ENCODE data around the gene IP6K3.

IP6K3 gene

GRCh38 chr6:33777398-33778388 lies 31.0 kb upstream of the IP6K3 start:
- no peak for DNase-seq

DNA sequence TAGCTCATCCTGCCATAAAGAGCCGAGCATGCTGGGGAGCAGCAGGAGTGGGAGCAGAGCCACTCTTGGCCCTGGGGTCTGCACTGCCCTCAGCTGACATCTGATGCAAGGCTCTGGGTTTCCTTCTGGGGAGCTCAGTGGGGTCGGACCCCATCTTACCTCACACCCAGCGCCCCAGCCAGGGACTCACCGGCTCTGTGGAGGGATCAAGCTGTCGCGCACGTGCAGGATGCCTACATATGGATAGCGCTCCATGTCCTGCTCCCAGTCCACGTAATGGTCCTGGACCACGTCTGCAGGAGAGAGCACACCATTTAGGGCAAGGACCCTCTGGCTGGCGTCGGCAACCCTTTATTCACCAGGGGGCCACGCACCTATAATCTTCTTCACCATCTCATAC lies 30.1 kb upstream of the IP6K3 start:
- DNase-seq = no peak

DNA sequence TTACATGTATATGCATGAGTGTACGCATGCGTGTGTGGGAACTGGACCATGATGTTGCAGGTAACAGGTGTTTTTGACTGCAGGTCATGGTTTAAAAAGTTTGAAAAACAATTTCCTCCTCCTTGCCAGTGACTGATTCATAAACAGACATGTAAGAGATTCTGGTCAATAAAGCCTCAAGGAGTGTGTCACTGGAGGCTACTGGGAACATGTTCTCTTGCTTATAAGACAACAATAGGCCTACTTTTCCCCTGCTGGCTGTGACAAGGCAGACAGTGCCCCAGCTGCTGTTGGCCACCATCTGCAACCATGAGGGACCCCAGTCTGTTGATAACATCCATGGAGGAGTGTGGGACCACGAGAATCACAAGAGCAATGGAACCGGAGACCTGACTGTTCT lies 29.5 kb upstream of the IP6K3 start:
- DNase-seq = no peak

- no peak for DNase-seq
Measured at GRCh38 chr6:33774774-33775173, 28.1 kb upstream of the IP6K3 start.

- no peak for DNase-seq
Measured at GRCh38 chr6:33772902-33773472, 26.3 kb upstream of the IP6K3 start.

DNA sequence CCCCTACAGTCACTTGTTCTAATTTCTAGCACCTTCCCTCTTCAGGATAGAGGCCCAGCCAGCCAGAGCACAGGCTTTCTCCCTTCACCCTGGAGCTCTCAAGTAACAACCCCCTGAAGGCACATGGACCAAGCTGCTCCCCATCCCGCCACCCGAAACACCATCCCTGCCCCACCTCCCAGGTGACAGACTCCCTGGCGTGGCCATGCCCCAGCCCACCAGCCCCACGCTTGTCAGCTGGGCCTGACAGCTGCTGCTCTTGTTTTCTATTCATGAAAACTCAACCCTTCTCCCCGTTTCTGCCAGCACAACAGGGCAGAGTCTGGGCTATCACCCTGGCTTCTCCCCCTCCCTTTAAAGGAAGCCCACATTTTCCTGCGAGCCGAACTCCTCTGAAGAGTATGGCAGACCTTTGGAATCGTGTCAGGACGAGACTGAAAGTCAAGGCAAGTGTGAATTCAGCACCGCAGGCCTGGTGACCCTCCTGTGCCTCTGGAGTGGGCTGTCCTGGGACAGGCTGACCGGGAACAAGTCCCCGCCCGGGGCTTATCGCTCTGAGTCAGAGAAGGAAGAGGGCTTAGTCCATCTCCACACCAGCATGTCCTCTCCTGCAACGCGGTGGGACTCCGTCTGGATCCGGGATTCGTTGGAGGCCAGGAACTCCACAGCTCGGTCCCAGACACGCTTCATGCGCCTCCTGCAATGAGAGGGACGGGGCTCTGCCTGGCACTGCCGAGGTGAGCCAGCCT lies 25.6 kb upstream of the IP6K3 start:
- DNase-seq = no peak

GRCh38 chr6:33771146-33772081 lies 24.7 kb upstream of the IP6K3 start:
- DNase-seq = peak; percentile 62

DNA sequence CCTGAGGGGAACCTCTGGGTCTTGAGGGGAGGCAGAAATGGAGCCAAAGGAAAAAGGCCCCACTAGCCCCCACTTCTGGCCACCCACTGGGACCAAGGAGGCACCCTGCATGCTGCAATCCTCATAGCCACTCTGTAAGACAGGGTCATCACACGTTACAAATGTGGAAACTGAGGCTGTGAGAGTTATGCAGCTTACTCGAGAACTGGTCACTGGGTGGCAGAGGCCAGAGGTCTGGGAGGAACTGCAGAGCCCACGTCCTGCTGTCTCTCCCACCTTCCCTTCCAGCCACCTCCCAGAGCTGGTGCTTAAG lies 24.1 kb upstream of the IP6K3 start:
- no peak for DNase-seq

- DNase-seq = no peak
Measured at GRCh38 chr6:33770124-33770832, 23.6 kb upstream of the IP6K3 start.

DNA sequence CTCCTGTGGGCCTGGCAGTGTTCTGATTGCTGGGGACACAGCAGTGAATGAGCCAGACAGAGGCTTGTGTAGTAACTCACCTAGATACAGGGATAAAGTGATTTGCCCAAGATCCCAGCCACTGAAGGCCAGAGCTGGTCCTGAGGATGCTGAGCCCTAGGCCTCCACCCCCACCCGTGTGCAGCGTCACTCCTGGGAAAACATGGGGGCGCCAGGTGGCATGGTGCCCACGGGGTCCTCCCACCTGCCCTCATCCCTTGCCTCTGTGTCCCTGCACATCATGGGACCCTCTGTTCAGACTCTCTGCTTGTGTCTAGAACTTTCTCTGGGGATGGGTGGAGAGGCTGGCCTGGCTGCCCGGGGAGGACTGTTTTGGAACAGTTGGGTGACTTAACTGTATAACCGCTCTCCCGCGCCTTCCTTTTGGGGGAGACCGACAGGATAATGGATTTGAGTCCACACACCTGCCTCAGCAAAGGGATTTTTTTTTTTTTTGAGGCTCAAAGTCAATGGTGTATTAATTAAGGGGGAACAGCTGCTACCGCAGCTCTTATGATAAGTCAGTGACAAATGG lies 22.6 kb upstream of the IP6K3 start:
- no peak for DNase-seq

GRCh38 chr6:33768644-33769120 lies 22.0 kb upstream of the IP6K3 start:
- DNase-seq = peak; percentile 14

DNA sequence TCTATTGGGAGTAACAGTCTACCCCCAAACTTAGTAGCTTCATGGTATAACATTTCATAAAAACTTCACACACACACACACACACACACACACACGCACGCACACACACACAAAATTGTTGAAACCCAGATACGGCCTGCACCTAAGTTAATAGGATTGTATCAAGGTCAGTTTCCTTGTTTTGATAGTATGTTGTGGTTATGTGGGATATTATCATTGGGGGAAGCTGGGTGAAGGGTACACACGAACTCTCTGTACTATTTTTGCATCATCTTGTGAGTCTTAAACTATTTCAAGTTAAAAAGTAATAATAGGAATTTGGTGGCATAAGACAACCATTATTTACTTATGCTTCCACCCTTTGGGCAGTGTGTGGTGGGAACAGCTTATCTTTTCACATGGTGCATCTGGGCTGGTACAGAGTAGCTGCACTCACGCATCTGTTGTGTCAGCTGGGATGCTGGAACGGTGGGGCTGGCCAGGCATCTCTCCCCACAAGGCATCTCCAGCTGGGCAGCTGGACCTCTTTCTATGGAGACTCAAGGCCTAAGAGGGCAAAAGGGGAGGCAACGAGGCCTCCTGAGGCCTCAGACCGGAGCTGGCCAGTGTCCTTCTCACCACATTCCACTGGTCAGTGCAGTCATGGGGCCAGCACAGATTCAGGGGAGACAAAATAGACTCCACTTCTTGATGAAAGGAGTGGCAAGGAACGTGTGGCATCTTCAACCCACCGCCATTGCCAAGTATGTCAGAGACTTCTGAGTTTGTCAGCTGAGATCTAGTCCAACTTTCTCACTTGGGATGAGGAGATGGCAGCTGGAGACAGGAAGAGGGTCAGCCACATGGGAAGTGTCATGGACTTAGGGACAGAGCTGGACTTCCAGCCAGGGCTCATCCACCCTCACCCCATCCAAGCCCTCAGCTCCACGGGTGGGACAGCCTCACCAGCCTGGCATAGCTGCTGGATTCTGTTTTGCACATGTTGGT lies 20.5 kb upstream of the IP6K3 start:
- DNase-seq = no peak

DNA sequence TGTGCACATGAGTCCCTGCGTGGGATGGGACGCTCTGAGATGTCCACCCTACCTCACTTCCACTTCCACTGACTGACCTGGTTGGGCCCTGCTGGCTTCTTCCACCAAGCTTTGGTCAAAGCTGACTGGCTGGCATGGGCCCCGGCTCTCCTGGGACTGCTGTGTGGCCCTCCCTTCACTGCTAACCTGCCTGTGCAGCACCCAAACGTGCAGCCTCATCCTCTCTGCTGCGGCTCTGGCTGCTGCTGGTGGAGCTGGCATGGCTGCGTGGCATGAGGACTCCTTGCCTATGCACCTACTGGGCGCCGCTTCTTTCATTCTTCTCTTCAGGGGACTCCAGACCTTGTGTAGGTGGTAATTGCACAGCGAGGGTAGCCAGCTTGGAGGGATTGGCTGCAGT lies 18.7 kb upstream of the IP6K3 start:
- DNase-seq = no peak

DNA sequence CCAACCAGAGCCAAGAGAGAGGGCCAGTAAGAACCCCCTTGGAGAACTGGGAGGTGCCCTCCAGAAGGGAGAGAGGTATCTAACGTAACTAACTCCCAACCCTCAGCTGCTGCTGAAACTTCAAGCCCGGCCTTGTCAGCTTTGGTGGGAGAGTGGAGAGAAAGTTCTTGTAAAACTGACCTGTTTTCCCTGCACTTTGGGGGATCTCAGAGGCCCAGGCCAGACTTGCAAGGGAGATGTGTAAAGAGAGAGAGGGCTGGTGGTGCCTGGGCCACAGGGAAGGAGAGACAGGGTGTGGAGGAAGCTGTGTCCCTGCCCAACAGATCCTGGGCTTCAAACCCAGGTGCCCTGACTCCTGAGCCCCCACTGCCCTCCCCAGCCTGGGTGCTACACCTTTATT lies 17.3 kb upstream of the IP6K3 start:
- DNase-seq = no peak

DNA sequence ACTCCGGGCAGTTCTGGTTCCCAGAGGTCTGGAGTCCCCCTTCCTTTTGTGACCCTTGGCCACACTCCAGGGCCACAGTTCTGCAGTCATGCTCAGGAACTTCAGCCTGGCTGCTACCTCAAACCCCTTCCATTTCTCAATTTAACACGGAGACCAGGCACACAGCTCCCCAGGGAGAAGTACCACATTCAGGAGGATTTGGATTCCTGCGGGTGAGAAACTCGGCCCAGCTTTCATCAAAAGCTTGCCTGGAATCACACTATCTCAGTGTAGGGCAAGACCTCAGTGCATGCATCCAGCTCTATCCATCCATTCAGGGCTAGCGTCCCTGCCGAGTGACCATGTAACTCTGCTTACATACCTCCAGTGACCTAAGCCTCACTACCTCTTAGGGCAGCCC lies 16.8 kb upstream of the IP6K3 start:
- DNase-seq = no peak

DNA sequence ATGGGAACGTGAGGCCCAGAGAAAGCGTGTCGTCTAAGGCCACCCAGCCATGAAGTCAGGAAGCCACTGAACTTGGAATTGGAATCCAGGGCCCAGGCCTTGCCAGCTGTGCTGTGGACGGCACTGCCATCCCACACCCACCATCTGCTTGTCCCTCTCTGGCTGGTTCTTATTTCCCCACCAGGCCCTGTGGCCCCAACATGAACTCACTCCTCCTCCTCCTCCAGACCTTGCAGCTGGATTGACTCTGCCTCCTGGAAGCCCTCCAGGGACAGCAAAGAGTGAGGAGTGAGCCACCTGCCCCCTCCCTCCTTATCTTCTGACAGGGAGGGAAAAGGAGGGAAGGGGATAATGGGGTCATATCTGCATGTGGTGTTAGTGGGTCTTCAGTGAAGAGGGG lies 16.0 kb upstream of the IP6K3 start:
- no peak for DNase-seq

- DNase-seq = no peak
Measured at GRCh38 chr6:33761922-33762629, 15.4 kb upstream of the IP6K3 start.

DNA sequence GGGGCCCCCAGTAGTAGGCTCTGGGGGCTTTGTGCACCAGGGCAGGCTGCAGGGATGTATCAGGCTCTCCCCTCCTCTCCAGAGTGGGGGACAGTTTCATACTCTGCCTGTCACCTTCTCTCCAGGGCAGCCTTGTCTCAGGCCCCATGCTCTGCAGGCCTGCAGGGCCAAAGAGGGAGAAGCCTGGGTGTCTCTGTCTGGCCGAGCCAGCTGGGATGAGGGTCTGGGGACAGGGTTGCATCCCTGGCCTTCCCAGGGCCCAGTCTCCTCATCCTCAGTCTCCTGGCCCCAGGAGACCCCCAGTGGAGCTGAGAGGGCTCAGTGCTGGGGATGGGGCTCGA lies 14.8 kb upstream of the IP6K3 start:
- no peak for DNase-seq

- DNase-seq = no peak
Measured at GRCh38 chr6:33759887-33760629, 13.4 kb upstream of the IP6K3 start.

All from NCI-H526 treated with DMSO at 0.1 percent for 48 hours (cell line).